Measurements from ENCODE around the gene ATG5. TPM values are rescaled to one million over a fixed set of nuclear protein-coding genes. Genes with fewer than 3 reads are reported as not detected.
A peak's percentile ranks its signal among the peaks of the same experiment; 100 is the strongest.
"Not testable (repeated sequence)": the region's sequence is repeated elsewhere in the genome, so short reads cannot be mapped to it uniquely, and the experiment has no call there.

ATG5 gene
- polyA plus RNA-seq, 4 donors = 24.1 to 36.4 (median 33.5) TPM

DNA sequence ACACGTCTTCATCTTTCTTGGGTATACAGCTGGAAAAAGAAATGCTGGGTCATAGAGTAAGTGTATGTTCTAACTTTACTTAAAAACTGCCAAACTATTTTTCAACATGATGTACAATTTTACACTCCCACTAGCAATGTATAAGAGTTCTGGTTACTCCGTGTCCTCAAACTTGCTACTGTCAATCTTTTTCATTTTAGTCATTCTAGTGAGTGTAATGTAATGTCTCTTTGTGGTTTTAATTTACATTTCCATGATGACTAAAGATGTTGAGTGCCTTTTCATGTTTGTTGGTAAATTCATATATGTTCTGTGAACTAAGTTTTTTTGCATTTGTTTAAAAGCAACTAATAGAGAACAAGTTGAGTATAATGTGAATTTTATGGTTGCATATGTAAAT is 43.9 kb downstream of the ATG5 start:
- H3K4me1 ChIP-seq (ENCODE audit: control insufficient read depth in 3 of 3, insufficient read depth in 2 of 3, low read depth in 1 of 3, low read length in 2 of 3) = no peaks in the 10 kb centered on the region
- H3K27ac ChIP-seq (ENCODE audit: low read depth in 1 of 3, low read length in 2 of 3) = no peak overlapping the region
- peaks cover 5 to 7% (median 6%) of the 10 kb centered on the region in 3 donors for H3K36me3 ChIP-seq (ENCODE audit: control insufficient read depth in 3 of 3, insufficient read depth in 2 of 3, low read depth in 1 of 3, low read length in 3 of 3)
- H3K9me3 ChIP-seq (ENCODE audit: control insufficient read depth in 2 of 2, insufficient read depth in 1 of 2, low read depth in 1 of 2, low read length in 1 of 2) = no peaks in the 10 kb centered on the region
- FAIRE-seq (no peak), DNase-seq (no peak)
- no peak overlapping the region for H3K4me3 ChIP-seq (ENCODE audit: low read depth in 1 of 3, low read length in 3 of 3)
- 70 to 81% (median 73%) methylated on average over 2 of the region's 2 CpGs for WGBS, 3 donors
- H3K27me3 ChIP-seq (ENCODE audit: control insufficient read depth in 3 of 3, insufficient read depth in 3 of 3, low read length in 3 of 3) = no peaks in the 10 kb centered on the region

DNA sequence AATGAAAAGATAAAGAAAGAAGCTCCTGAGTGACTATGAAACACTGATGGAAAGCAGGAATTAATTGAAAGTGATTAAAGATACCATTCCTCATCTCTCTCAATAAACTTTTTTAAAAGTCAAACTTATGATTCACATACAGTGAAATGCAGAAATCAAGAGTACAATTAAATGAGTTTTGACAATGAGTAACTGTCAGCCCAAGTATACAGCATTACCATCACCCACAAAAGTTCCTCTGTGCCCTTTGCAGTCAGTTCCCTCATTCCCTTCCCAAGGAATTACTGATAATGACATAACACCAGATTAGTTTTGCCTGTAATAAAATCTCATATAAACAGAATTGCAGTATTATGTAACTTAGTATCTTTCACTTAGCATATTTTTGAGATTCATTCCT is 44.5 kb downstream of the ATG5 start:
- no peaks in the 10 kb centered on the region for H3K4me1 ChIP-seq (ENCODE audit: control insufficient read depth in 3 of 3, insufficient read depth in 2 of 3, low read depth in 1 of 3, low read length in 2 of 3)
- no peaks in the 10 kb centered on the region for H3K27me3 ChIP-seq (ENCODE audit: control insufficient read depth in 3 of 3, insufficient read depth in 3 of 3, low read length in 3 of 3)
- H3K9me3 ChIP-seq (ENCODE audit: control insufficient read depth in 2 of 2, insufficient read depth in 1 of 2, low read depth in 1 of 2, low read length in 1 of 2) = no peaks in the 10 kb centered on the region
- peaks cover 5 to 7% (median 5%) of the 10 kb centered on the region in 3 donors for H3K36me3 ChIP-seq (ENCODE audit: control insufficient read depth in 3 of 3, insufficient read depth in 2 of 3, low read depth in 1 of 3, low read length in 3 of 3)
- no peak overlapping the region for H3K27ac ChIP-seq (ENCODE audit: low read depth in 1 of 3, low read length in 2 of 3)
- no peak for FAIRE-seq
- DNase-seq = peak in 1 of 2 donors; percentile 34
- no peak overlapping the region for H3K4me3 ChIP-seq (ENCODE audit: low read depth in 1 of 3, low read length in 3 of 3)

DNA sequence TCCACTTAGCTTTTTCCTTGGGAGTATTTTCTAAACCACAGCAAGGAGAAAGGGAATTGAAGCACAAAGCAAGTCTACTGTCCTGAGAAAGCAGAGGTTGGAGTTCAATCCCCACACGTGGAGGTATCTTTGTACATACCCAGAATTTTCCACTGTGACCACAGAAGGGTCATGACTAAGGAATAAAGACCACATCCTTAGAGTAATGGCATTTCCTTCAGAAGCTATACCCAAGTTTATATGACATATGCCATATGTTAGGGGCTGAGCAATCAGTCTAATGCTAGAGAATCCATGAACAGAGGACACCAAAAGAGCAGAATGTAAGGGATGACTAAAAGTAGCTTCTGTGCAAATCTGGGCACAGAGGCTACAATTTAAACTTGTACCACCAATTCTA is 46.4 kb downstream of the ATG5 start:
- no peak overlapping the region for H3K4me3 ChIP-seq (ENCODE audit: low read depth in 1 of 3, low read length in 3 of 3)
- H3K27ac ChIP-seq (ENCODE audit: low read depth in 1 of 3, low read length in 2 of 3) = no peak overlapping the region
- peaks cover 3 to 7% (median 5%) of the 10 kb centered on the region in 3 donors for H3K36me3 ChIP-seq (ENCODE audit: control insufficient read depth in 3 of 3, insufficient read depth in 2 of 3, low read depth in 1 of 3, low read length in 3 of 3)
- no peaks in the 10 kb centered on the region for H3K9me3 ChIP-seq (ENCODE audit: control insufficient read depth in 2 of 2, insufficient read depth in 1 of 2, low read depth in 1 of 2, low read length in 1 of 2)
- DNase-seq (no peak), FAIRE-seq (no peak)
- H3K27me3 ChIP-seq (ENCODE audit: control insufficient read depth in 3 of 3, insufficient read depth in 3 of 3, low read length in 3 of 3) = no peaks in the 10 kb centered on the region
- 70 to 78% (median 73%) methylated on average over 1 of the region's 1 CpG for whole genome bisulfite sequencing, 3 donors
- H3K4me1 ChIP-seq (ENCODE audit: control insufficient read depth in 3 of 3, insufficient read depth in 2 of 3, low read depth in 1 of 3, low read length in 2 of 3) = no peaks in the 10 kb centered on the region

DNA sequence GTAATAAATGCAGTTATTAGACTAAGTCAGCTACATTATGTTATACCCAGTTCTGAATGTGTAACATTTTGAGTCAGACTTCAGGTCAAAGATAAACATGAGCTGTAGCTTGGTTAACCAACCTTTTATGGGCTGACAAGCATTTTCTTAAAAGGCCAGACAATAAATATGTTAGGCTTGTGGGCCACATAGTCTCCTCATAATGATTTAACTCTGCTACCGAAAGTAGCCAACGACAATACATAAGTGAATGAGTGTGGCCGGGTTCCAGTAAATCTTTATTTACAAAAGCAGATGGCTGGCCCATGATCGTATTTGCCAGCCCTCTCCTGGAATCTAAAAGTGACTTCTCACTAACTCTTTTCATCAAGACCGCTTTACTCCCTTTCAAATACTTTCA is 49.9 kb downstream of the ATG5 start:
- no peak overlapping the region for H3K27ac ChIP-seq (ENCODE audit: low read depth in 1 of 3, low read length in 2 of 3)
- no peaks in the 10 kb centered on the region for H3K27me3 ChIP-seq (ENCODE audit: control insufficient read depth in 3 of 3, insufficient read depth in 3 of 3, low read length in 3 of 3)
- no peaks in the 10 kb centered on the region for H3K9me3 ChIP-seq (ENCODE audit: control insufficient read depth in 2 of 2, insufficient read depth in 1 of 2, low read depth in 1 of 2, low read length in 1 of 2)
- H3K4me1 ChIP-seq (ENCODE audit: control insufficient read depth in 3 of 3, insufficient read depth in 2 of 3, low read depth in 1 of 3, low read length in 2 of 3) = peaks cover 0 to 5% (median 0%) of the 10 kb centered on the region in 3 donors
- WGBS, 3 donors = 77 to 88% (median 81%) methylated on average over 5 of the region's 5 CpGs
- no peak for FAIRE-seq
- no peak for DNase-seq
- no peak overlapping the region for H3K4me3 ChIP-seq (ENCODE audit: low read depth in 1 of 3, low read length in 3 of 3)
- H3K36me3 ChIP-seq (ENCODE audit: control insufficient read depth in 3 of 3, insufficient read depth in 2 of 3, low read depth in 1 of 3, low read length in 3 of 3) = peaks cover 3 to 7% (median 3%) of the 10 kb centered on the region in 3 donors

DNA sequence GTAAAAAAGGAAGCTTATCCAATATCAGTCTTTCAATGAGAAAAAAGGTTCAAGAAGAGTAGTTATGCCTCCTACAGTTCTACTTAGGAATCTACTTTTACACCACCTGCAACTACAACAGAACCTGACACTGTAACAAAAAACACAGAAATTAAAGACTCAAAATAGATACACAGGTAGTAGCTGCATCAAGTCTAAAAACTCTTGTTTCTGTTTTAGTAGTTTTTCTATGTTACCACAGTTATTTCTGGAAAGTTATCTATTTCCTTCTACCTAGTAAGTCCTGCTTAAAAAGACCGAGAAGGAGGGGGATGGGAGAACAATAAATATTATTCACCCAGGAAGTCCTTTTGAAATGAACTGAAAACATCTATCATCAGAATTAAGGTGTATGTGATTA is 52.5 kb downstream of the ATG5 start:
- H3K27me3 ChIP-seq (ENCODE audit: control insufficient read depth in 3 of 3, insufficient read depth in 3 of 3, low read length in 3 of 3) = no peaks in the 10 kb centered on the region
- peaks cover 0 to 3% of the 10 kb centered on the region in 2 donors for H3K9me3 ChIP-seq (ENCODE audit: control insufficient read depth in 2 of 2, insufficient read depth in 1 of 2, low read depth in 1 of 2, low read length in 1 of 2)
- no peak overlapping the region for H3K4me3 ChIP-seq (ENCODE audit: low read depth in 1 of 3, low read length in 3 of 3)
- no peak overlapping the region for H3K27ac ChIP-seq (ENCODE audit: low read depth in 1 of 3, low read length in 2 of 3)
- FAIRE-seq (no peak), DNase-seq (no peak)
- WGBS, 3 donors = 60 to 70% (median 64%) methylated on average over 1 of the region's 1 CpG
- peaks cover 0 to 5% (median 0%) of the 10 kb centered on the region in 3 donors for H3K4me1 ChIP-seq (ENCODE audit: control insufficient read depth in 3 of 3, insufficient read depth in 2 of 3, low read depth in 1 of 3, low read length in 2 of 3)
- H3K36me3 ChIP-seq (ENCODE audit: control insufficient read depth in 3 of 3, insufficient read depth in 2 of 3, low read depth in 1 of 3, low read length in 3 of 3) = peaks cover 0 to 8% (median 2%) of the 10 kb centered on the region in 3 donors

DNA sequence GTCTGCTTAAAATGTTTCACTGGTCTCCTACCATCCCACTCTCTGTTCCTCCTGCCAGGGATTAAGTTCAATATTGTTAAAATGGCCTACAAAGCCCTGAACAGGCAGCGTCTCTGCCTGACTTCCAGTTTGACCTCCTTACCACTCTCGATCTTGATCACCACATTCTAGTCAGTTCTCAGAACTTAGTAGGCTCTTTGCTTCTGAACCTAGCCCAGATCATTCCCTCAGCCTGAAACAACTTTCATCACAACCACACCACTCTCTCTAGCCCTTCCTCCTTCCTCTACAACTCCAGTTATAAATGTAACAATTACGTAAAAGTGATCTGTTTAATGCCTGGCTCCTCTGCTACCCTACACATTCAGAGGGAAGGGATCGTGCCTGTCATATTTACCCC is 53.3 kb downstream of the ATG5 start:
- FAIRE-seq (no peak), DNase-seq (no peak)
- Histone ChIP-seq H3K9me3 (ENCODE audit: control insufficient read depth in 2 of 2, insufficient read depth in 1 of 2, low read depth in 1 of 2, low read length in 1 of 2) (peaks cover 0 to 3% of the 10 kb centered on the region in 2 donors), H3K27ac (ENCODE audit: low read depth in 1 of 3, low read length in 2 of 3) (no peak overlapping the region), H3K36me3 (ENCODE audit: control insufficient read depth in 3 of 3, insufficient read depth in 2 of 3, low read depth in 1 of 3, low read length in 3 of 3) (peaks cover 0 to 5% (median 0%) of the 10 kb centered on the region in 3 donors), H3K4me1 (ENCODE audit: control insufficient read depth in 3 of 3, insufficient read depth in 2 of 3, low read depth in 1 of 3, low read length in 2 of 3) (peaks cover 0 to 5% (median 0%) of the 10 kb centered on the region in 3 donors), H3K27me3 (ENCODE audit: control insufficient read depth in 3 of 3, insufficient read depth in 3 of 3, low read length in 3 of 3) (no peaks in the 10 kb centered on the region), H3K4me3 (ENCODE audit: low read depth in 1 of 3, low read length in 3 of 3) (no peak overlapping the region)
- WGBS, 3 donors = 84 to 96% (median 93%) methylated on average over 4 of the region's 4 CpGs

DNA sequence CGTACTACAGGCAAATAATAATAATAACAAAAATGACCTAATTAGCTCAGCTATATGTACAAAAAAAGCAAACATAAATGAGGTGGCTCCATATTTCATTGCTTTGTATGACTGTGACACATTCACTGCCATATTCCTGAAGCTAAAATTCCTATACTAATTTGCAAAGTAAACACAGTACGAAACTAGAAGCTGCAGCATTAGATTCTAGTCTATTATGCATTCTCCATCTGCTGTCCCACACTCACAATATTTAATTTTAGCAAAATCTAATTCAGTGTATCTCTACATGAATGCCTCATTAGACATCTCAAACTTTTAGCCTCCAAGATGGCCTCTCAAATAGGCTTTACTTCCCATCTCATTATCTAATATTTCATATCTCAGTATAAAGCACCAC is 55.1 kb downstream of the ATG5 start:
- H3K9me3 ChIP-seq (ENCODE audit: control insufficient read depth in 2 of 2, insufficient read depth in 1 of 2, low read depth in 1 of 2, low read length in 1 of 2) = peaks cover 0 to 3% of the 10 kb centered on the region in 2 donors
- WGBS, 3 donors = 84 to 89% (median 86%) methylated on average over 2 of the region's 2 CpGs
- no peak for FAIRE-seq

DNA sequence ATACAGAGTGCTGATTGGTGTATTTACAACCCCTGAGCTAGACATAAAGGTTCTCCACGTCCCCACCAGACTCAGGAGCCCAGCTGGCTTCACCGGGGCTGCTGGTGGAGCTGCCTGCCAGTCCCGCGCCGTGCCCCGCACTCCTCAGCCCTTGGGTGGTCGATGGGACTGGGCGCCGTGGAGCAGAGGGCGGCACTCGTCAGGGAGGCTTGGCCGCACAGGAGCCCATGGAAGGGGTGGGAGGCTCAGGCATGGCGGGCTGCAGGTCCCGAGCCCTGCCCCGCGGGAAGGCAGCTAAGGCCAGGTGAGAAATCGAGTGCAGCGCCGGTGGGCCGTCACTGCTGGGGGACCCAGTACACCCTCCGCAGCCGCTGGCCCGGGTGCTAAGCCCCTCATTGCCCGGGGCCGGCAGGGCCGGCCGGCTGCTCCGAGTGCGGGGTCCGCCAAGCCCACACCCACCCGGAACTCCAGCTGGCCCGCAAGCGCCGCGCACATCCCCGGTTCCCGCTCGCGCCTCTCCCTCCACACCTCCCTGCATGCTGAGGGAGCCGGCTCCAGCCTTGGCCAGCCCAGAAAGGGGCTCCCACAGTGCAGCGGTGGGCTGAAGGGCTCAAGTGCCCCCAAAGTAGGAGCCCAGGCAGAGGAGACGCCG is 56.2 kb downstream of the ATG5 start:
- H3K27ac ChIP-seq (ENCODE audit: low read depth in 1 of 3, low read length in 2 of 3); H3K36me3 ChIP-seq (ENCODE audit: control insufficient read depth in 3 of 3, insufficient read depth in 2 of 3, low read depth in 1 of 3, low read length in 3 of 3); H3K27me3 ChIP-seq (ENCODE audit: control insufficient read depth in 3 of 3, insufficient read depth in 3 of 3, low read length in 3 of 3); H3K9me3 ChIP-seq (ENCODE audit: control insufficient read depth in 2 of 2, insufficient read depth in 1 of 2, low read depth in 1 of 2, low read length in 1 of 2); DNase-seq; H3K4me1 ChIP-seq (ENCODE audit: control insufficient read depth in 3 of 3, insufficient read depth in 2 of 3, low read depth in 1 of 3, low read length in 2 of 3); FAIRE-seq; H3K4me3 ChIP-seq (ENCODE audit: low read depth in 1 of 3, low read length in 3 of 3): not testable (repeated sequence)
- 95 to 98% (median 95%) methylated on average over 20 to 43 of the region's 43 CpGs for WGBS, 3 donors

More for the DNA sequence above, 55.1 kb downstream of the ATG5 start:
- H3K4me3 ChIP-seq (ENCODE audit: low read depth in 1 of 3, low read length in 3 of 3) = no peak overlapping the region
- no peak overlapping the region for H3K27ac ChIP-seq (ENCODE audit: low read depth in 1 of 3, low read length in 2 of 3)
- no peaks in the 10 kb centered on the region for H3K27me3 ChIP-seq (ENCODE audit: control insufficient read depth in 3 of 3, insufficient read depth in 3 of 3, low read length in 3 of 3)
- no peak for DNase-seq
- H3K4me1 ChIP-seq (ENCODE audit: control insufficient read depth in 3 of 3, insufficient read depth in 2 of 3, low read depth in 1 of 3, low read length in 2 of 3) = peaks cover 0 to 5% (median 0%) of the 10 kb centered on the region in 3 donors
- peaks cover 0 to 5% (median 0%) of the 10 kb centered on the region in 3 donors for H3K36me3 ChIP-seq (ENCODE audit: control insufficient read depth in 3 of 3, insufficient read depth in 2 of 3, low read depth in 1 of 3, low read length in 3 of 3)

DNA sequence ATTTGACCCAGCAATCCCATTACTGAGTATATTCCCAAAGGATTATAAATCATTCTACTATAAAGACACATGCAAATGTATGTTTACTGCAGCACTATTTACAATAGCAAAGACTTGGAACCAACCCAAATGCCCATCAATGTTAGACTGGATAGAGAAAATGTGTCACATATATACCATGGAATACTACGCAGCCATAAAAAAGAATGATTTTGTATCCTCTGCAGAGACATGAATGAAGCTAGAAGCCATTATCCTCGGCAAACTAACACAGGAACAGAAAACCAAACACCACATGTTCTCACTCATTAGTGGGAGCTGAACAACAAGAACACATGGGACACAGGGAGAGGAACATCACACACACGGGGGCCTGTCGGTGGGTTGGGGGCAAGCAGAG is 57.1 kb downstream of the ATG5 start:
- not testable (repeated sequence) for H3K4me1 ChIP-seq (ENCODE audit: control insufficient read depth in 3 of 3, insufficient read depth in 2 of 3, low read depth in 1 of 3, low read length in 2 of 3); DNase-seq; H3K27ac ChIP-seq (ENCODE audit: low read depth in 1 of 3, low read length in 2 of 3); H3K4me3 ChIP-seq (ENCODE audit: low read depth in 1 of 3, low read length in 3 of 3); H3K9me3 ChIP-seq (ENCODE audit: control insufficient read depth in 2 of 2, insufficient read depth in 1 of 2, low read depth in 1 of 2, low read length in 1 of 2); FAIRE-seq; H3K36me3 ChIP-seq (ENCODE audit: control insufficient read depth in 3 of 3, insufficient read depth in 2 of 3, low read depth in 1 of 3, low read length in 3 of 3); H3K27me3 ChIP-seq (ENCODE audit: control insufficient read depth in 3 of 3, insufficient read depth in 3 of 3, low read length in 3 of 3)
- WGBS, 3 donors = 95 to 98% (median 97%) methylated on average over 4 of the region's 4 CpGs
